BE2C (cell line): ENCODE data around the gene CDT1.

Experiments
- DNase-seq: peaks from one replicate; pipeline ENCODE4 v3.0.0-alpha.2; 2020
- H3K27me3 ChIP-seq: fragments of 250-450 bp; sonication (Bioruptor Pico); 2 replicates; pipeline ENCODE4 v1.5.1; 2020; ENCODE audit warnings: mild to moderate bottlenecking
- H3K36me3 ChIP-seq: fragments of 250-450 bp; sonication (Bioruptor Pico); 2 replicates; pipeline ENCODE4 v1.5.1; 2020; ENCODE audit warnings: mild to moderate bottlenecking
- H3K4me1 ChIP-seq: fragments of 250-450 bp; sonication (Bioruptor Pico); 2 replicates; pipeline ENCODE4 v1.5.1; 2020
- H3K4me3 ChIP-seq: 2 replicates; pipeline ENCODE4 v1.5.1; 2011; ENCODE audit warnings: low read depth, low read length
- H3K9me3 ChIP-seq: fragments of 250-450 bp; sonication (Bioruptor Pico); 2 replicates; pipeline ENCODE4 v1.5.1; 2020
- TF ChIP-seq, protein P1 (sequence below): IDR thresholded peaks from 2 replicates; pipeline ENCODE4 v1.5.1; 2012; ENCODE audit warnings: mild to moderate bottlenecking, low read depth, low read length

The CDT1 gene

GRCh38 chr16:88778271-88778525, 25.4 kb upstream of the CDT1 start:
- TF ChIP-seq, protein P1, sequence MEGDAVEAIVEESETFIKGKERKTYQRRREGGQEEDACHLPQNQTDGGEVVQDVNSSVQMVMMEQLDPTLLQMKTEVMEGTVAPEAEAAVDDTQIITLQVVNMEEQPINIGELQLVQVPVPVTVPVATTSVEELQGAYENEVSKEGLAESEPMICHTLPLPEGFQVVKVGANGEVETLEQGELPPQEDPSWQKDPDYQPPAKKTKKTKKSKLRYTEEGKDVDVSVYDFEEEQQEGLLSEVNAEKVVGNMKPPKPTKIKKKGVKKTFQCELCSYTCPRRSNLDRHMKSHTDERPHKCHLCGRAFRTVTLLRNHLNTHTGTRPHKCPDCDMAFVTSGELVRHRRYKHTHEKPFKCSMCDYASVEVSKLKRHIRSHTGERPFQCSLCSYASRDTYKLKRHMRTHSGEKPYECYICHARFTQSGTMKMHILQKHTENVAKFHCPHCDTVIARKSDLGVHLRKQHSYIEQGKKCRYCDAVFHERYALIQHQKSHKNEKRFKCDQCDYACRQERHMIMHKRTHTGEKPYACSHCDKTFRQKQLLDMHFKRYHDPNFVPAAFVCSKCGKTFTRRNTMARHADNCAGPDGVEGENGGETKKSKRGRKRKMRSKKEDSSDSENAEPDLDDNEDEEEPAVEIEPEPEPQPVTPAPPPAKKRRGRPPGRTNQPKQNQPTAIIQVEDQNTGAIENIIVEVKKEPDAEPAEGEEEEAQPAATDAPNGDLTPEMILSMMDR = no peak
- Histone ChIP-seq H3K4me1 (peaks cover 3% of the 10 kb centered on the region), H3K9me3 (no peaks in the 10 kb centered on the region), H3K4me3 (no peak overlapping the region), H3K36me3 (no peaks in the 10 kb centered on the region), H3K27me3 (peaks cover 3% of the 10 kb centered on the region; the same call in 1 of the 2 replicates)
- DNase-seq = no peak

DNA sequence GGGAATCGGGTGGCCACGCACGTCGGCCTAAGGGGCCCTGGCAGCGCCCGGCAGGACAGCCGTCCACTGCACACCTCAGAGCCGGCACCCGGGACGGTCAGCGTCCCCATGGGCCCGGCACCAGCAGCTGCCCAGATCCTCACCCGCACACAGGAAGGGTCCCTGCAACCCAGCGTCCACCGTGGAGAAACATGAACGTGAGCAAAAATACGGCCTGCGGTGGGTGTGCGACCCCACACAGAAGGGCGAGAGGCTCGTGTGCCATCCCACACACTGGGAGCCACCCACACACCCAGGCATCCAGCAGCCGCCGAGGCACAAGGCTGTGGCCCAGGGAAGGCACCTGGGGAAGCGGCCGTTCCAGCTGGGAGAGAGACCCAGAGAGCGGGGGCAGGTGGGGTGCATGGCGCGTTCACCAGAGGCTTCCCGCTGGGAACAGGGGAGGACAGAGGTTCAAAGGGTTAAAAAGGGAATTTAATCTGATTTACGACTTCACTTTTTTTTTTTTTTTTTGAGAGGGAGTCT, 25.0 kb upstream of the CDT1 start:
- H3K4me3 ChIP-seq = no peak overlapping the region
- DNase-seq = no peak
- H3K27me3 ChIP-seq = peaks cover 3% of the 10 kb centered on the region
- H3K36me3 ChIP-seq = no peaks in the 10 kb centered on the region
- TF ChIP-seq, protein P1 = no peak
- peaks cover 2% of the 10 kb centered on the region for H3K4me1 ChIP-seq
- H3K9me3 ChIP-seq = no peaks in the 10 kb centered on the region

- Histone ChIP-seq H3K4me1 (peaks cover 2% of the 10 kb centered on the region; the same call in 1 of the 2 replicates), H3K27me3 (peaks cover 13% of the 10 kb centered on the region), H3K4me3 (no peak overlapping the region), H3K9me3 (no peaks in the 10 kb centered on the region), H3K36me3 (no peaks in the 10 kb centered on the region)
- DNase-seq = no peak
- TF ChIP-seq, protein P1 = no peak
Measured at GRCh38 chr16:88779406-88780141, 24.0 kb upstream of the CDT1 start.

GRCh38 chr16:88780142-88781062, 23.2 kb upstream of the CDT1 start:
- H3K4me3 ChIP-seq = no peak overlapping the region
- H3K4me1 ChIP-seq = peaks cover 2% of the 10 kb centered on the region; the same call in 1 of the 2 replicates
- no peaks in the 10 kb centered on the region for H3K9me3 ChIP-seq
- DNase-seq = no peak
- H3K27me3 ChIP-seq = peaks cover 21% of the 10 kb centered on the region
- TF ChIP-seq, protein P1 = no peak
- no peaks in the 10 kb centered on the region for H3K36me3 ChIP-seq

- Histone ChIP-seq H3K36me3 (no peaks in the 10 kb centered on the region), H3K4me1 (peaks cover 2% of the 10 kb centered on the region; the same call in 1 of the 2 replicates), H3K4me3 (no peak overlapping the region), H3K27me3 (peaks cover 26% of the 10 kb centered on the region), H3K9me3 (no peaks in the 10 kb centered on the region)
- no peak for DNase-seq
- TF ChIP-seq, protein P1 = no peak
Measured at GRCh38 chr16:88781140-88782077, 22.2 kb upstream of the CDT1 start.
